Skeletal muscle cell (primary cell): ENCODE results near the gene MMAB.

ENCODE experiments used
- DNase-seq: peaks from one replicate; pipeline ENCODE4 v3.0.0-alpha.2; 2010; ENCODE audit warnings: low read depth
- H3K4me3 ChIP-seq: 2 replicates; pipeline ENCODE4 v1.5.1; 2011; ENCODE audit warnings: low read depth, mild to moderate bottlenecking, control low read depth, low read length, moderate library complexity

Gene MMAB

DNA sequence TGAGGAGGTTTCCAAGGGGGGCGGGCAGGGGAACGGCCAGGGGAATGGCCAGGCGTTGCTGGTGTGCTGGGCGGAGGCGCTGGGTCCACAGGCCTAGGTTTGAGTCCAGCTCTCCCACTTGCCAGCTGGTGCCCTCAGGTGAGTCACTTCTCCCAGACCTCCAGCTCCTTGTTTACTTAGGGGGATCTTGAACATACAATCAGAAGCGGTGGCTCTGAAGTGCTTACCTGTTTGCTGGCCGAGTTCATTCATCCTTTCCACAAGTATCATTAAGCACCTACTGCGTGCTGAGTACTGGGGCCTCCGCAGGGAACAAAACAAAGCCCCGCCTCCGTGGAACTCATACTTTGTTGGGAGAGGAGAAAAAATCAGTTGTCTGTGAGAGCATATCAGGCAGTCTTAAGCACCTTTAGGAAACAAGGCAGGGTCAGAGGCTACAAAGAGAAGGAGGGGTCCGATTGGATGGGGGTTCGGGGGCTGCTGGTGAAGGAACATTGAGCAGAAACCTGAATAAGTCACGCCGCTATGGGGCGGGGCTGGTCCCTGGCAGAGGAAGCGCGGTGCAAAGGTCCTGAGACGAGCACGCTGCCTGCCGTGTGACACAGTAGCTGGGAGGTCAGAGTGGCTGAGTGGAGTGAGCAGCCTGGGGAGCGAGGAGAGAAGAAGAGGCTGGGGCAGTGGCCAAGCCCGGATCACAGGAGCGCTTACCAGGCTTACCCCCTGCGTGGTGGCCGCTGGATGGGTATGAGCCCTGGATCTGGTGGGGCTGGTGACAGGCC is 15.3 kb upstream of the MMAB start:
- DNase-seq = no peak
- no peak overlapping the region for H3K4me3 ChIP-seq

DNA sequence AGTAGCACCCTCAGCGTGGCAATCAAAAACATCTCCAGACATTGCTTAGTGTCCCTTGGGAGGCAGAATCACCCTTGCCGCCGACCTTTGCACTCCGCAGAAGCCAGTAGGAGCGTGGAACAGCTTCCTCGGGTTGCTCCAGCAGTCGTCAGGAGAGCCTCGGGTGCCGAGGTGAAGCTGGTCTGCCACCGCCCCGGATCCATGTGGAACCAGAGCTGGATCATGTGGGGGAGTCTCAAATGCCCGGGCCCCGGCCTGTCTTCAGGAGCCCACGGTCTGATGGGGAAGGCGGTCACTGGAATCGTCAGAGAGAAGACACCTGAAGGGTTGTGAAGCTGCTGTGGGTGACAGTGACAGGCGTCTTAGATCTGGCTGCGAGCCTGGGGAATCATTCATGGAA is 14.6 kb upstream of the MMAB start:
- no peak overlapping the region for H3K4me3 ChIP-seq
- no peak for DNase-seq

DNA sequence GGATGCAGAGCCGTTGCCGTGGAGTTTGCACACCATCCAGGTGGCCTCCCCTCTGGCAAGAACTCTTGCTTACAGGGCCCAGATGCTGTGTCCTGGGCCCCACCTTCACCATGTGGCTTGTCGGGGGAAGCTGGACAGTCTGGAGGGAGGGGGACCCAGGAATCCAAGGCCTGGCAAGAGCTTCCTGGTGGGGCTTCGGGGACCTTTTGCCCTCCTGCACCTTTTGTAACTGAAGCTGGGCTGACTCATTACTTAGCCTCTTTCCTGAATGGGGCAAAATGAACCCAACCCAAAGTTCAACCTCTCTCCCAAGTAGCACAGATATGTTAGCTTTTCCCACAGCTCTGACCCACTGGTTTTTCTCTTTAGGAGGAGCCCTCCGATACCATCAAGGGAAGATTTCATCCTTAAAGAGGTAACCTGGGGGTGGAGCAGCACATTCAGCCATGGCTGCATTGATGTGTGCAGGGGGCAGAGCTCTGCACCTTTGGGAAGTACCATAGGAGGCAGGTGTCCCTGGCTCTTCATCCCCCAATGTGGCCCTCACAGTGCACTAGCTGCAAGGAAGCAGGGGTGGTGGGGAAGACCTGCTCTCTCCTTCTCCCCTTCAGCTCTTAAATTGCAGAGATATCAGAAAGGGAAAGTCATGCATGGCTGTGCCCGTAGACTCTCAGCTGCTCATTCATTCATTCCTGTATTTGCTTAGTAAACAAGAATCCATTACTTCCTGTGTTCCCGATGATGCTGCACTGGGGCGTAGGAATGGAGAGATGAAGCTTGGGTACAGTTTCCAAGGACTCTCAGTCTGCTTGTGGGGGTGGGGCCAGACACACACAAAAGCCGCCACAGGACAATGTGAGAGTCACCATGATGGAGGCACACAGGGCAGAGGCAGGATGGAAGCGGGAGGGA is 13.3 kb upstream of the MMAB start:
- no peak overlapping the region for H3K4me3 ChIP-seq

DNA sequence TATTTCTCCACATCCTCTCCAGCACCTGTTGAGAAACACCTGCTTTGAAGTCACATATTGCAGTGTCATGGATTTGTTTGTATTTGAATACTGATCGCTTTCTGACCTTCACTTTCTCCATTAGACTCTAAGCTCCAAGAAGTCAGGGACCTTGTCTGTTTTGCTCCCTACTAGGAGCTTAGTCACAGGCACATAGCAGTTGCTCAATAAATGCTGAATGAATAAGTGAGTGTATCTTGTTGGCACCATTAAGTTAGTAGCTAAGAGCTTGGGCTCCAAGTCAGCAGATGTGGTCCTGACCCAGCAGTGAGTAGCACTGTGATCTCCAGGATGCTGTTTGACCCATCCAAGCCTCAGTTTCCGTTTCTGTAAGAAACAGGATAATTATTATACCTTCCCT is 10.4 kb upstream of the MMAB start:
- H3K4me3 ChIP-seq = no peak overlapping the region
- DNase-seq = no peak

More for the DNA sequence above, 13.3 kb upstream of the MMAB start:
- no peak for DNase-seq

DNA sequence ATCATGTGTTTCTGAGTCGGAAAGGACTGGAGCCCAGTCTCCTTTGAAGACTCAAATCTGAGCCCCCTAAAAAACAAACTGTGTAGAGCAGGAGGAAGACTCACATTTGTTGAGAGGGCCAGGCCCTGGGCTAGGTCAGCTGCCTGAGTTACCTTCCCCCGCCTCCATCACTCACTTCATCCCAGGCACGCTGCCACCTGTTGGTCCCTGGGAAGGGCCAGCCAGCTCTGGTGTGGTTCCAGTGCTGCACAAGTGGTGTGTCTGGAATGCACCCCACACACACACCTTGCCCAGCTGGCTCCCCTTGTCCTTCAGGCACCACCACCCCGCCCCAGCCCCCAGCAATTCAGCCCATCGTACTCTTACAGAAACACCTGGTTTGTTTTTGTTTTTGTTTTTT is 9.3 kb upstream of the MMAB start:
- no peak overlapping the region for H3K4me3 ChIP-seq
- DNase-seq = no peak

DNA sequence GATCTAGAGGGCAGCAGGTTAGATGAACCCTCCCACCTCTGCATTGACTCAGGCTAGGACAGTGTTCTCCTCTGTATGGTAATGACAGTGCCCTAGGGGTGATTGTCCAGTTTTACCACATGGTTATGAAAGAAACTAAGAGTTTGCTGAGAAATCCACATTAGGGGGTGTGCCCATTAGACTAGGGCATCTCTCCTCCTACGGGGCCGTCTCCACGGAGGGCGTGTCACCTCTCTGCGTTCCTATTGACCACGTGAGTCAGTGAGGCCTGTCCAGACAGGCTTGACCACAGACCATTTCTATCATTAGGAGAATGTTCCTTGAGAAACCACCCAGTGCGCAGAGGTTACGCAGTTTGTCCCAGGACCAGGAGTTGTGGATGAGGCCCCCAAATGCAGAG is 8.6 kb upstream of the MMAB start:
- no peak overlapping the region for H3K4me3 ChIP-seq
- no peak for DNase-seq

DNA sequence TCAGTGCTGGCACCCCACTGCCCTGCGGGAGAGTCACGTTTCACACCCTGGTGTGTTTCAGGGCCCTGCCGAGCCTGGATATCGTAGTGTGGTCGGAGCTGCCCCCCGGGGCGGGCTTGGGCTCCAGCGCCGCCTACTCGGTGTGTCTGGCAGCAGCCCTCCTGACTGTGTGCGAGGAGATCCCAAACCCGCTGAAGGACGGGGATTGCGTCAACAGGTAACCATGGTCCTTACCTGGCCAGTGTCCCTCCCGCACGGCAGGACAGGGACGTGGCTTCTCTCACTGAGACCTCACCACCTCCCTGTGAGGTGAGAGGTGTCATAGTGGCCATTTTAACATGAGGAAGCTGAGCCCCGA is 8.0 kb upstream of the MMAB start:
- no peak overlapping the region for H3K4me3 ChIP-seq
- DNase-seq = no peak

DNA sequence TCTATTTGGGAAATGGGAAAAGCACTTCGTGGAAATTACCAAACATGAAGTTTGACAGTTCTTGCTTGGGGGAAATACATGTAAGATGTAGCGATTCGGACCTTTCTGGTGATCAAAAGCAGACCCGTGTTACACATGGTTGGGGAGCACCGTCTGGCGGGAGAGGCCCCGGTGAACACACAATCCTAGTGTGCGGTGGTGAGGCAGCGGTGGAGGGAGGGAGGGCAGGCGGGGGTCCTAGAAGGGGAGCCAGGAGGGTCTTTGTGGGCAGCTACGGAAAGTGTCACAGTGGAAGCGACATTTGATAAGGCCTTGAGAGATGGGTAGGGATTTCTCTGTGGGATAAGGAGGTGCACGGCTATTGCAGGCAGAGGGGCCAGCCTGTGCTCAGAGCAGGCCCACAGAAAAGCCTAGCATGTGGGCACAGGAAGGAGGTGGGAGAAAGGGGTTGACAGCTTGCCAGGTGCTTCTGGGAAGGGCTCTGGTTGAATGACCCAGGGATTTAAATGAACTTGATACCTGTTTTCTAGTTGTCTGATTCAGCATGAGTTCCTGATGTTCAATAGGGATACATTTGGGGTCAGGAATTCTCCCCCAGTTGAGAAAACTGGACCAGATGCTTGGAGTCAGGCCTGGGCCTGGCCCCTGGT is 7.5 kb upstream of the MMAB start:
- no peak overlapping the region for H3K4me3 ChIP-seq
- no peak for DNase-seq

DNA sequence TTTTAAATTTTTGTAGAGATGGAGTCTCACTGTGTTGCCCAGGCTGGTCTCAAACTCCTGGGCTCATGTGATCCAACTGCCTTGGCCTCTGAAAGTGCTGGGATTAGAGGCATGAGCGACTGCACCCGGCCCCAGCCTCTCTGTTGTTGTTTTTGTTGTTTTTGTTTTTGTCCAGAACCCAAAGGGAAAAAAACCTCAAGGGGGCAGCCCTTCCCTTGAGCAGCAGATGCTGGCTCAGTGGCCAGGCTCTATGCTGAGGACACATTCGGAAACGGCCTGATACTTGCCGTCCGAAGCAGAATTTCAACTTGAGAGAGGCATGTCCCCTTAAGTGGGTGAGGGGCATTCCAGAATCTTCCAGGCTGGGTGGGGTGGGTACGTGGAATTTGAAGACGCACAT is 7.0 kb upstream of the MMAB start:
- no peak for DNase-seq
- no peak overlapping the region for H3K4me3 ChIP-seq

DNA sequence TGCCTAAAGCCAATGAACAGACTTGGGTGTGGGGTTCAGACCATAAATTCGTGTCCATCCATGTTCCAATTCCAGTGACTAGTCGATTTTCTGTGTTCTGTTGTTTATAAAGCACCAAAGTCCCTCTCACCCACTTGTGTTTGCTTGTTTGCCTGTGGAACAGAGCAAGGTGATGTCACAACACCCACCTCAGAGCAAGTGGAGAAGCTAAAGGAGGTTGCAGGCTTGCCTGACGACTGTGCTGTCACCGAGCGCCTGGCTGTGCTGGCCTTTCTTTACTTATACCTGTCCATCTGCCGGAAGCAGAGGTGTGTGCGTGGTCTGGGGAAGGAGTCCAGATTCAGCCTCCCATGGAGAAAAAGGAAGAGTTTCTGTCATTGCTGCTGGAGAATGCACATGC is 6.3 kb upstream of the MMAB start:
- no peak for DNase-seq
- H3K4me3 ChIP-seq = no peak overlapping the region

DNA sequence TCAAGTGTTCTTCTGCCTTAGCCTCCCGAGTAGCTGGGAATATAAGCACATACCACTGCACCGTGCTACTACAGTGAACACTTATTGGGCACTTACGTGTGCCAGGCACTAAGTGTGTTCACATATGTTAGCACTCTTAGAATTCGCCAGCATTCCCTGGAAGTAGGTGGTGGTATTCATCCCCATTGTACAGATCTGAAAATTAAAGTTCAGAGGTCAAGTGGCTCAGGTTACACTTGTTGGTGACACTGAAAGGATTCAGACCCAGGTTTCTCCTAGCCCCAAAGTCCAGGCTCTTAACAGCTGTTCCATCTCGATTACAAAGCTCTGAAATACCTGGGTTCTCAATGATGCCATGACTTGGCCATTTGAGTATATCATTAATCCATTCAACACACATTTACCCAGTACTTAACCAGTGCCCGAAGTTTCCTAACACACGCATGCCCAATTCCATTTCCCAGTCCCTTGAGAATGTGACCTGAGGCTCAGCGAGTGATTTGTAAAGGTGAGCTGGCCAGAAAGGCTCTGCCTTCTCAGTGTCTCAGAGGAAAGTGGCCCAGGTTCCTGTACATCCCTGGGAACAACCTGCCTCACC is 5.1 kb upstream of the MMAB start:
- no peak for DNase-seq
- no peak overlapping the region for H3K4me3 ChIP-seq

DNA sequence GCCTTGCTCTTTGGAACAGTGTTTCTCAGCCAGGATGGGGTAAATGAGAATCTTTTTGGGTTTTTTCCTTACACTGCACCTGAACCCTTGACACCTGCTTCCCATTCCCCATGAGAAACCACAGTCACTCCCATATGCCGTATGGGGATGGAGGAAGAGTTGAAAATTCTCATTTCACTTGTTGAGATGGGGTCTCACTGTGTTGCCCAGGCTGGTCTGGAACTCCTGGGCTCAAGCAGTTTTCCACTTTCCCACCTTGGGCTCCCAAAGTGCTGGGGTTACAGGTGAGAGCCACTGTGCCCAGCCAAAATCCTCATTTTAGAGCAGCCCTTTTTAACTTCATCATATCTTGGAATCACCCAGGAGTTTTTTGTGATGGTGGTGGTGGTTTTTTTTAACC is 4.0 kb upstream of the MMAB start:
- DNase-seq = no peak
- H3K4me3 ChIP-seq = no peak overlapping the region

DNA sequence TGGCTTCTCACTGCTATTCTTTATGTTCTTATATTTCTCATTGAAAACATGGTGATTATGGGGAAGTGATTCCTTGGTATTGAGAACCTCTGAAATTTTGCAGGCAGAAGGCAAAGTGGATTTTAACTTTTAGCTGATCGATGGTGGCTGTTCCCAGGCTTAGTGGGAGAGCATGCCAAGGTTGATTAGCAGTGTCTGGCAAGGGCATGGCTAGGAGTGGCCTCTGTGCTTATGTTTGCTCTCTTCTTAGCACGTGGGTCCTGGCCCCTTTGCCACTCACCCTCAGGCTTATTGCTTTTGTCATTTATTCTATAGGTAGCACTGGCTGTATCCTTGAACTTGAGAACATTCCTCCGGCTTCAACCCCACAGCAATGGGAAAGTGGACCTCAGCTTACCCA is 2.4 kb upstream of the MMAB start:
- DNase-seq = no peak
- no peak overlapping the region for H3K4me3 ChIP-seq

DNA sequence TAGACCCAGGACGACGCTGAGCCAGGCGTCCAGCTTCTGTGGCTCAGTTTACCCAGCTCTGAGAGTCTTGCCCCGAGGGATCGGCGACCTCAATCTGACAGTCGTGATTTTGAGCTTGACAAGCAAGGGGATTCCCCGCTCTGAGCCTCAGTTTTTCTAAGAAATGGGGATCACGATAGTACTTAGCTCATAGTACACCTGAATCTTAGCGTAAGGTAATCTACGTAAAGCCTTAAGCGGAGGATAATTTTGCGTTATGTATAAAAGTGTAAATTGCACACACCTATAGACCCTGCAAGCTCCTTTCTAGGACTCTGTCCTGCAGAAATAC is 575 bp upstream of the MMAB start:
- DNase-seq = no peak
- peak overlapping the region; percentile 86 for H3K4me3 ChIP-seq

DNA sequence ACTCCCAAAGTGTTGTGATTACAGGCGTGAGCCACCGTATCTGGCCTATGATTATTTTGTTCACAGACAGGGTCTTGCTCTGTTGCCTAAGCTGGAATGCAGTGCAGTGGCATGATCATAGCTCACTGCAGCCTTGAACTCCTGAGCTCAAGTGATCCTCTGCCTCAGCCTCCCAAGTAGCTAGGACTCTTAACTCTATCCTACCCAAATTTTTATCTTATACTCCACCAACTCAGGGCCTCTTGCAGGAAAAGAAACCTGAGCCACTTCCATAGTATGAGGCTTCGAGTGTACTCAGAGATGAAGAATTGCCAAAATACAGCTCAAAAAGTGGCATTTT is 828 bp downstream of the MMAB start:
- DNase-seq = no peak
- H3K4me3 ChIP-seq = peak overlapping the region; percentile 86

DNA sequence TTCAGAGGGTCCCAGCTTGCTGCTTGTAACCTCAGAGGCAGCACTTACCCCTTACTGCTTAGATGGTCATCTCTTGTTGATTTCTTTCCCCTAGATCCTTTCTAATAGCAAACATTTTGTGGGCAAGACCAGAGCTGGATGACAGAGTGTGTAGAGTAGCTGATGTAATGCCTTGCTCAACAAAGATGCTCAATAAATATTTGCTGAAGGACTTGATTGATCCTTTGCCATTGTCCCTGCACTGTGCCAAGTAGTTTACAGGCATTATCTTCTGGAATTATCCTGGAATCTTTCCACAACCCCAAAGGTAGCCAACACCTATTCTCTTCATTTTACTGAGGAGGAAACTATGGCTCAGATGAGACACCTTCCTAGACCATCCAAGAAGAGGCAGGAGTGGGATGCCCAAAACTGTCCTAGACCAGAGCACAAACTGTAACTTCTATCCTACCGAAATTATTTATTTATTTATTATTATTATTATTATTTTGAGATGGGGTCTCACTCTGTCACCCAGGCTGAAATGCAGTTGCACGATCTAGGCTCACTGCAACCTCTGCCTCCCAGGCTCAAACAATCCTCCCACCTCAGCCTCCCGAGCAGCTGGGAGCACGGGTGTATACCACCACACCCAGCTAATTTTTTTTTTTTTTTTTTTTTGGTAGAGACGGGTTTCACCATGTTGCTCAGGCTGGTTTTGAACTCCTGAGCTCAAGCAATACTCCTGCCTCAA is 1.4 kb downstream of the MMAB start:
- peak overlapping the region; percentile 86 for H3K4me3 ChIP-seq
- DNase-seq = no peak

DNA sequence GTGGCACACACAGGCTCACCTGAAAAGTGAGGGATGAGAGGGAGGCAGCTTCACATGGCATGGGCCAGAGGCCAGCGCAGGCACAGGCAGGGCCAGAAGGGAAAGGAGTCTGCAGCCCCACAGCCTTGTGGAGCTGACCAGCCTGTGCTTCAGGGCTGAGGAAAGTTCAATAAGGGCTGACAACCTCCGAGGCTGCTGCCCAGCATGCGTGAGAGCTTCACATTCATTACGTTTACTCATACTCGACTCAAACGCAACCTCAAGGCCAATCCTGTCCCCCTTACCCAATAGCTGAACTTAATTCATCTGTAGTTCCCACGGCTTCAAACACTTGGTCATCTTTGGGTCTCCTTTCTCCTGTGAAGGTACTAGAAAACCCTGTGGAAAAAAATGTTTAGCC is 4.8 kb downstream of the MMAB start:
- no peak overlapping the region for H3K4me3 ChIP-seq
- DNase-seq = no peak

DNA sequence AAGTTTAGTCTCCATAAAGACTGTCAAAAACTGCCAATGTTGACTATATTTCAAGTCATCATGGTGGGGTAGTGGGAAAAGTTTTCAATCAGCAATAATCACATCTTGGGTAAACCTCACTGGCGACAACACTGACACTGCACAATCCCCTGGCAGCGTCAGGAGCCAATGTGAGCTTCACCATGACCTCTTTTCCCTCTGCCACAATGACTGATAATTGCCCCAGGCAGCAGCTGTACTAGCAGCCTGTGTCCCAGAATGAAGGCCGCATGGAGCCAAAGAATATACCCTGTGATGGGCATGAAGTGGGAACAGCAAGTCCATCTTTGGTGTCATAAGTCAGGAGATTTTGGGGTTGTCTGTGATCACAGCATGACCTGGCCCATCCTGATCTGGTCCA is 5.3 kb downstream of the MMAB start:
- no peak for DNase-seq
- H3K4me3 ChIP-seq = no peak overlapping the region

DNA sequence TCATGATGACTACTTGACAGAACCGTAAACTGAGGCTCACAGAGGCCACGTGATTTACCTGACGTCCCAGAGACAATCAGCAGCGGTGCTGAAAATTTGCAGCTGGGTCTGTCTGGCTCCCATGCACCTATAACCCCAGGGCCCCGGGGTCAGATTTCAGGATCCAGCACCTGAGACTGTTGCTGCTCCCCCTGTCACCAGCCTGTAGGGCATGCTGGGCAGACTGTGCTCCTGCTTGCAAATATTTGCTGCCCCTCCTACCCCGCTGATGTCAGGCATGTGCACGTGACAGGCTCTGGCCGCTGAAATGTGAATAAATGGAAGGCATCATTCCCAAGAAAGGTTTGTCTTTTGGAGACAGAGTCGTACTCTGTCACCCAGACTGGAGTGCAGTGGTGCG is 6.0 kb downstream of the MMAB start:
- DNase-seq = no peak
- H3K4me3 ChIP-seq = no peak overlapping the region

DNA sequence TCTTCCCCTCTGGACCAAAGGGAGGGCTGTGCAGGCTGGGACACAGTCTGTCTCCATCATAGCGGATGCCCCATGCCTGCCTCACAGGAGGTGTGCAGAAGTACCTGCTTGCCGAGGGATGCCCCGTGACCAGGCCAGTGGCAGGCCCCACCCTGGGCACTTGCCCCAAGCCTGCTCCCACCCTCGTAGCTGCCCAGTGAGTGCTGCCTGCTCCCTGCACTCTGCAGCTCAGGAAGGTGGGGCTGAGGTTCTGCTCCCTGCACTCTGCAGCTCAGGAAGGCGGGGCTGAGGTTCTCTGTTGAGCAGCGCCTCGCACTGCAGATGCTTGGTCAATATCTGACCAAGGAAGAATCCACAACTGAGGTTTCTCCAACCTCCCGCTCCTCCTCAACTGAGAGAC is 6.9 kb downstream of the MMAB start:
- DNase-seq = no peak
- H3K4me3 ChIP-seq = no peak overlapping the region
